Measurements from ENCODE around the gene CBLN3. TPM values are rescaled to one million over a fixed set of nuclear protein-coding genes. Genes with fewer than 3 reads are reported as not detected.

Gene CBLN3
- total RNA-seq, 1 experiment from 2014 or later: 3.4 TPM

DNA sequence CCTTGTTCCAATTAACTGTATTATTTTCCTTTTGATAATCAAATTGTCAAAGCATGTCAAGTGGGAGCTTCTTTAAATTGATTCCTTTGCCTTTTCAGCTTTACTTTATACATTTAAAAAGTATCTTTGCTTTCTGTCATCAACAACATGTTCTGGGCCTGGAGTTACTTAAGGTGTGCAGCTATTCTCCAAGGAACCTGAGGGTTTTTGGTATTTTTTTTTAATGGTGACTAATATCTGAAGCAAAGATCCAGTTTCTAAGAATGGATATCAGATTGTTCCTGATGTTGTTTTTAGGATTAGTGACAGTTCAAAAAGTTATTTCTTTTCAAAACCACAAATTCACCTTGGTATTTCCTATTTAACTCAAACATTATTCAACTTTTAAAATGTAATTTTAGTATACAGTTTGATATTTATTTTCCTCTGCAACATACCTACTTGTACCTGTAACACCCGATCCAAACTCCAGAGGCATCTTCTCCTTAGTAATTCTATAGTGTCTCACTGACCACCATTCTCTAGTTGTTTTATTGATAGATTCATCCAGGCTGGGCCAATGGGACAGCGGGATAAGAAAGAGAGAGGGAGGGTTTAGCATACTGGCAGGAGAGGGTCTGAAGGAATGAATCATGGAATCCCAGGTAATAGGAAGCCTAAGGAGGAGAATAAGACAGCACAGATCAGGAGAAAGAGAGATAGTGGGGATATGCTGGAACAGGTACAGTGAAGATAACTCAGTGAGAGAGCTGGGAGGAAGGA lies 3.1 kb downstream of the CBLN3 start:
- Histone ChIP-seq H4K20me1 (ENCODE audit: low read length) (no peaks in the 10 kb centered on the region), H3K4me3 (ENCODE audit: low read length) (no peak overlapping the region), H3K27ac (ENCODE audit: low read length) (no peak overlapping the region; the same call in 1 of the 2 replicates), H3F3A (ENCODE audit: low read length, unreplicated experiment) (no peaks in the 10 kb centered on the region), H2AFZ (ENCODE audit: low read length) (no peak overlapping the region), H3K79me2 (ENCODE audit: low read length) (peaks cover 12% of the 10 kb centered on the region), H3K9me2 (replicated peaks; ENCODE audit: low read length) (no peaks in the 10 kb centered on the region), H3K9ac (ENCODE audit: low read length) (no peak overlapping the region), H3K4me2 (ENCODE audit: low read length) (peak overlapping the region; percentile 16; the same call in 1 of the 2 replicates), H3K27me3 (ENCODE audit: low read length) (no peaks in the 10 kb centered on the region), H3K36me3 (ENCODE audit: low read depth, low read length) (no peaks in the 10 kb centered on the region), H3K9me3 (ENCODE audit: low read length) (no peaks in the 10 kb centered on the region), H3K4me1 (ENCODE audit: insufficient read depth, low read length) (peaks cover 33% of the 10 kb centered on the region)
- POLR2A ChIA-PET (ENCODE audit: unreplicated experiment): no interaction called here
- BruUV-seq (replicated peaks): no TSS peak
- CTCF ChIA-PET: no interaction called here
- peak; percentile 37 for DNase-seq
- ATAC-seq: no peak
- intact Hi-C loops (cut with micrococcal nuclease): no loop called here
- TF ChIP-seq, protein P1, sequence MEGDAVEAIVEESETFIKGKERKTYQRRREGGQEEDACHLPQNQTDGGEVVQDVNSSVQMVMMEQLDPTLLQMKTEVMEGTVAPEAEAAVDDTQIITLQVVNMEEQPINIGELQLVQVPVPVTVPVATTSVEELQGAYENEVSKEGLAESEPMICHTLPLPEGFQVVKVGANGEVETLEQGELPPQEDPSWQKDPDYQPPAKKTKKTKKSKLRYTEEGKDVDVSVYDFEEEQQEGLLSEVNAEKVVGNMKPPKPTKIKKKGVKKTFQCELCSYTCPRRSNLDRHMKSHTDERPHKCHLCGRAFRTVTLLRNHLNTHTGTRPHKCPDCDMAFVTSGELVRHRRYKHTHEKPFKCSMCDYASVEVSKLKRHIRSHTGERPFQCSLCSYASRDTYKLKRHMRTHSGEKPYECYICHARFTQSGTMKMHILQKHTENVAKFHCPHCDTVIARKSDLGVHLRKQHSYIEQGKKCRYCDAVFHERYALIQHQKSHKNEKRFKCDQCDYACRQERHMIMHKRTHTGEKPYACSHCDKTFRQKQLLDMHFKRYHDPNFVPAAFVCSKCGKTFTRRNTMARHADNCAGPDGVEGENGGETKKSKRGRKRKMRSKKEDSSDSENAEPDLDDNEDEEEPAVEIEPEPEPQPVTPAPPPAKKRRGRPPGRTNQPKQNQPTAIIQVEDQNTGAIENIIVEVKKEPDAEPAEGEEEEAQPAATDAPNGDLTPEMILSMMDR (conservative IDR thresholded peaks at IDR 0.05; ENCODE audit: low read depth, low read length): no peak
- no peak for TF ChIP-seq EZH2phosphoT487 (IDR thresholded peaks at IDR 0.05; ENCODE audit: borderline replicate concordance, low read length)
- TF ChIP-seq EZH2 (IDR thresholded peaks at IDR 0.05; ENCODE audit: low read length, unreplicated experiment): no peak

DNA sequence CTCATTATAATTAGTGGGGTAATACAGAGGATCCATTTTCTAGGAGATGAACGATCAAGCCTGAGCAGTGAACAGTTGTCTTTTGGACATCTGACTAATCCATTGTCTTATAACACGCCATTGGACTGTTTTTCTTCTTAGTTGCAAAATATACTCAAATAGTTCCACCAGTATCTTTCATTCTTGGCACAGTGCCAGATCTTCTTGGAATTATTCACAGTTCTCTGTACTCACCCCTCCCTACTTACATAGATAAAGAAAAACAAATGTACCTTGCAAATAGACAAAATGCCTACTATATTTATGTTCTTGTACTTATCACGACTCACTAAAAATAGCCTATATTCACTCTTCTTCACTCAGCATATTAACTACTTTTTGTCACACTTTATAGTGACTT lies 3.8 kb downstream of the CBLN3 start:
- no peak overlapping the region; the same call in 1 of the 2 replicates for H3K27ac ChIP-seq (ENCODE audit: low read length)
- H3K9ac ChIP-seq (ENCODE audit: low read length): no peak overlapping the region
- ATAC-seq (no peak), DNase-seq (peak; percentile 67)
- no peaks in the 10 kb centered on the region for H3K9me3 ChIP-seq (ENCODE audit: low read length)
- H2AFZ ChIP-seq (ENCODE audit: low read length): no peak overlapping the region
- no peaks in the 10 kb centered on the region for H3F3A ChIP-seq (ENCODE audit: low read length, unreplicated experiment)
- CTCF ChIA-PET: no interaction called here
- intact Hi-C loops (cut with micrococcal nuclease): no loop called here
- H3K4me3 ChIP-seq (ENCODE audit: low read length): no peak overlapping the region
- POLR2A ChIA-PET (ENCODE audit: unreplicated experiment): no interaction called here
- H3K4me2 ChIP-seq (ENCODE audit: low read length): peak overlapping the region; percentile 16; the same call in 1 of the 2 replicates
- H3K36me3 ChIP-seq (ENCODE audit: low read depth, low read length): no peaks in the 10 kb centered on the region
- no peaks in the 10 kb centered on the region for H4K20me1 ChIP-seq (ENCODE audit: low read length)
- TF ChIP-seq EZH2 (IDR thresholded peaks at IDR 0.05; ENCODE audit: low read length, unreplicated experiment) (no peak), EZH2phosphoT487 (IDR thresholded peaks at IDR 0.05; ENCODE audit: borderline replicate concordance, low read length) (no peak)
- TF ChIP-seq, protein P1 (conservative IDR thresholded peaks at IDR 0.05; ENCODE audit: low read depth, low read length): no peak
- no TSS peak for BruUV-seq (replicated peaks)
- peaks cover 27% of the 10 kb centered on the region for H3K4me1 ChIP-seq (ENCODE audit: insufficient read depth, low read length)
- no peaks in the 10 kb centered on the region for H3K9me2 ChIP-seq (replicated peaks; ENCODE audit: low read length)
- no peaks in the 10 kb centered on the region for H3K27me3 ChIP-seq (ENCODE audit: low read length)
- peaks cover 6% of the 10 kb centered on the region for H3K79me2 ChIP-seq (ENCODE audit: low read length)

Data from PC-3 (cell line).